AG09309 (cell line): Measurements from ENCODE around the gene DNAH6.

ENCODE experiments used
- DNase-seq: peaks from one replicate; pipeline ENCODE4 v3.0.0-alpha.2; 2010; ENCODE audit warnings: low read depth
- H3K4me3 ChIP-seq: 2 replicates; pipeline ENCODE4 v1.5.1; 2011; ENCODE audit warnings: mild to moderate bottlenecking, low read depth, low read length, moderate library complexity; ENCODE audit not compliant: control insufficient read depth
- TF ChIP-seq, protein P1 (sequence below): IDR thresholded peaks from 2 replicates; pipeline ENCODE4 v1.5.1; 2011; ENCODE audit warnings: mild to moderate bottlenecking, low read depth, low read length, inconsistent platforms; ENCODE audit not compliant: insufficient read depth, control insufficient read depth; ENCODE audit errors: missing control alignments

The DNAH6 gene

DNA sequence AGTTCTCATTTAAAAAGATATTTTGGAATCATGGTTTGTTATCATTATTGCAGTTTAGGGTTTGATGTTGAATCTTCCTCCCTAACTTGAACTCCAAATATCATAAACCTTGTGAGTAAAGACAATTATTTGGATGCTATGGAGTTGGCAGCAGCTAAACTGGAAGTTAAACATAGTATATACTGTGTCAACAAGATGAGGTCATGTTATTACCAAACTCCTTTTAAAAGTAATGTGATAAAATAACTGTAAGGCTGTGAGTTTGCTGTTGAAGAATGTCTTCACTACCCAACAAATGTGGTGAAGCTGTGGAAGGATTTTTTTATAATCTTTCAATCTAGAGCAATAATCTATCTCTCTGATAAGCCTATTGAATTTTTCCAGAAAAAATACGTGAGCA, 16.0 kb downstream of the DNAH6 start:
- DNase-seq, result no peak
- TF ChIP-seq, protein P1, sequence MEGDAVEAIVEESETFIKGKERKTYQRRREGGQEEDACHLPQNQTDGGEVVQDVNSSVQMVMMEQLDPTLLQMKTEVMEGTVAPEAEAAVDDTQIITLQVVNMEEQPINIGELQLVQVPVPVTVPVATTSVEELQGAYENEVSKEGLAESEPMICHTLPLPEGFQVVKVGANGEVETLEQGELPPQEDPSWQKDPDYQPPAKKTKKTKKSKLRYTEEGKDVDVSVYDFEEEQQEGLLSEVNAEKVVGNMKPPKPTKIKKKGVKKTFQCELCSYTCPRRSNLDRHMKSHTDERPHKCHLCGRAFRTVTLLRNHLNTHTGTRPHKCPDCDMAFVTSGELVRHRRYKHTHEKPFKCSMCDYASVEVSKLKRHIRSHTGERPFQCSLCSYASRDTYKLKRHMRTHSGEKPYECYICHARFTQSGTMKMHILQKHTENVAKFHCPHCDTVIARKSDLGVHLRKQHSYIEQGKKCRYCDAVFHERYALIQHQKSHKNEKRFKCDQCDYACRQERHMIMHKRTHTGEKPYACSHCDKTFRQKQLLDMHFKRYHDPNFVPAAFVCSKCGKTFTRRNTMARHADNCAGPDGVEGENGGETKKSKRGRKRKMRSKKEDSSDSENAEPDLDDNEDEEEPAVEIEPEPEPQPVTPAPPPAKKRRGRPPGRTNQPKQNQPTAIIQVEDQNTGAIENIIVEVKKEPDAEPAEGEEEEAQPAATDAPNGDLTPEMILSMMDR, result no peak
- no peak overlapping the region for H3K4me3 ChIP-seq

DNA sequence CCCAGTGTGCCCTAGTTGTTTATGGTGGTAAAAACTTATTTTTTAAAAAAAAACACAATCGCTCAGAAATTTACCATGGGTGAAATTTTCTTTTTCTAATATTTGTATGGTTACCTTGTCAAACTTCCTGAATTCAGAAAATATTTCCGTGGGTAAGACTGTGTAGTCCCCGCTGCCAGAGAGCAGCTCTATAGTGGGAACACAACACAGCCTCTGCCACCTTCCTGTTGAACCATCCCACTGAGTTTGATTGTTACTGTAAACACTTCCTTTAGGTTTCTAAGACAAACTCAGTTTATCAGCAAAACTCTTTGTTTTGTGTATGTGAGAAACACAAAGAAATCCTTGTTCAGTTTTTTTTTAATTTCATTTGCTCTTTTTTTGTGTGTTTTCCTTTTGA, 17.9 kb downstream of the DNAH6 start:
- no peak overlapping the region for H3K4me3 ChIP-seq
- TF ChIP-seq, protein P1, result no peak
- no peak for DNase-seq

DNA sequence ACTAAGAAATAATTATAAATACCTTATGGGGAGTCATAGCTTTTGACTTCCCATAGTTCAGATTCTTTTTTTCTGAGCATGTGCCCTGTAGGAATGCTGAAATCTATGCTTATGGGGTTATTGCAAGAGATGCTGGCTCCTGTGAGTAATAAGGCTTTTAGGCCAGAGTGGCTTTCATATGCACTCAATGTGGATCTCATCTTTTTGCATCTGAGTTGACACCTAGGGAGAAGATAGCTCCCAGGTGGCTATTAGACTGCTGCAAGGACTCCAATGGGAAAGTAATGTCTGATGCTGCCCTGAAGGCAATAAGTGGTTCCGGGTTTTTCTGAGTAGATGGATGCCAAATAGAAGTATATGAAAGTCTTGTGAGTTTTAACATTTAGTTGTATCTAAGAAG, 21.0 kb downstream of the DNAH6 start:
- TF ChIP-seq, protein P1, result no peak
- no peak overlapping the region for H3K4me3 ChIP-seq
- DNase-seq, result no peak

DNA sequence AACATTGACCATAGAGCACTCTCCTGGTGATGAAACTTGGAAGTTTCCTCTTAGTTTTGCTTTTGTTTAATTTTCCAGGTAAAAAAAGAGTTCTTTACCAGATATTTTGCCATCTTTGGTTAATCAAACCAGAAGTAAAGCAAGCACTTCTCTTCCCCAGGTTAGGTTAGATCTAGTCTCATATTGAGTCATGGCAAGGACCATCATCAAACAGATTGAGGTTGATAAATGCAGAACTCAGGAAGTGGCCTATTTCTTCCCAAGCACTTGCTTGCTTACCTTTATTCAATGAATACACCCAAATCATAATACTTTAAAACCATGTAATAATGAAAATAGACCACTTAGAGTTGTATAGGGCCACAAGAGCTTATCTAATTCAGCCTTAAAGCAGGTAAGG, 23.4 kb downstream of the DNAH6 start:
- TF ChIP-seq, protein P1, result no peak

DNA sequence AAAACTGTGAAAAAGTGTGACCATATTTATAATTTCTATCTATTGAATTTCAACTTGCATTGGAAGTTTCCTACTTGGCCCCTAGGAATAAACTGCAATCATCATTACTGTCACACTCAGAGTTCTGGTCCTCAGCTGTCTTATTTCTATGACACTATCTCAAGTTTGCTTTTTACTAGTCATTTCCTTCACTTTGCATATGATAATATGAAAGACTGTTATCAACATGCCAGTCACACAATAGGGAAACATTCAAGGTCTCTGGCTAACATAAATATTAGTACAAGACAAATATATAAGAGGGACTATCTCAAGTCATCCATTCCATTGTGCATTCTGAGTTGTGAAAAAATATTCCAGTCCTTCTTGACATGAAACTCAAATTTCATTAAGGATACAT, 28.7 kb downstream of the DNAH6 start:
- no peak for DNase-seq
- TF ChIP-seq, protein P1, result no peak
- H3K4me3 ChIP-seq, result no peak overlapping the region

More for the DNA sequence above, 23.4 kb downstream of the DNAH6 start:
- DNase-seq, result no peak
- H3K4me3 ChIP-seq, result no peak overlapping the region

DNA sequence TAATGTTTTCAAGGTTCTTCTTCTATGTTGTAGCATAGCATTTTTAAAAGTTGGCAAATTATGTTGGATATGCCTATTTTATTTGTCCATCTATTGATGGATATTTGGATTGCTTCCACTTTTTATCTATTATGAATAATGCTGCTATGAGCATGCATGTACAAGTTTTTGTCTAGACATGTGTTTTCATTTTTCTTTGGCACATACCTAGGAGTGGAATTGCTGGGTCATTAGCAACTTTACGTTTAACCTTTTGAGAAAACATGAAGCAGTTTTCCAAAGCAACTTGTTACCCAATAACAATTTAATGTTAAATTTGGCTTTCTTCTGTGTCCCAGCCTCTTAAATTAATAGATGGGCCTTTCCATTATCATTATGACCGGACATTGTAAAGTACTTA, 30.3 kb downstream of the DNAH6 start:
- H3K4me3 ChIP-seq, result no peak overlapping the region
- DNase-seq, result no peak
- TF ChIP-seq, protein P1, result no peak

DNA sequence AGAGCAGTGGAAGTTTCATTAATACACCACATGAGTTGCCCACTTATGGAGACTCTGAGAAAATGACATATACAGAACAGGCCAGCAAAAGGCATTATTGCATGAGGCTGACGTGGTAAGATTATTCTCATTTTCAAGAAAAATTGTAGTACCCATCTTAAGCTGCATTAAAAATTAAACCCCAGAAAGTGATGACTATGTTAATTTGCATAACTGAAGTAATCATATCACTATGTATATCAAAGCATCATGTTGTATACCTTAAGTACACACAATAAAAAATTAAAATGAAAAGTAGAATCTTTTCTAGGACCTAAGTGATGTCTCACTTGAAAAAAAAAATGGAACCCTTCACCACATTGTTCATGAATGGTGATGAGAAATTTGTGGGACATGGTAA, 32.0 kb downstream of the DNAH6 start:
- TF ChIP-seq, protein P1, result no peak
- H3K4me3 ChIP-seq, result no peak overlapping the region
- no peak for DNase-seq
